ENCODE results near the gene COL15A1.

Gene COL15A1

DNA sequence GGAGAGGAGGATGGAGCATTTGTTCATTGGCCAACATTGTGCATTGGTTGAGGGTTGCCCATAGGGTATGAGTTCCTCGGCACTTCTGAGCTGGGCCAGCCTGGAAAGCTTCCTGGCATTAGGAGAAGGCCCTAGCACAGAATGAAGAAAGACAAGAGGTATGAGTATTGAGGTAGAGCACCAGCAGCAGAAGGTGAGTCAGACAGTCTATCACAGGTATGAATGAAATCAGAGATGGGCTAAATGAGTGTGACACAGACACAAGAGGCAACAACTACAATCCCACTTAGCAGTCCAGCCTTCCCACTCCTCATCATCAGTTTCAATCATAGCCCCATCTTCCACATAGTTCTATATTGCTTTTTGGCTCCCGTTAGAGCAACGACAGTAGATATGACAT is 135.8 kb downstream of the COL15A1 start:
- no peak for DNase-seq (ENCODE audit: extremely low read depth, low read depth)
- H3K4me3 ChIP-seq (replicated peaks; ENCODE audit: low read depth, low read length): no peak overlapping the region
- TF ChIP-seq, protein P1, sequence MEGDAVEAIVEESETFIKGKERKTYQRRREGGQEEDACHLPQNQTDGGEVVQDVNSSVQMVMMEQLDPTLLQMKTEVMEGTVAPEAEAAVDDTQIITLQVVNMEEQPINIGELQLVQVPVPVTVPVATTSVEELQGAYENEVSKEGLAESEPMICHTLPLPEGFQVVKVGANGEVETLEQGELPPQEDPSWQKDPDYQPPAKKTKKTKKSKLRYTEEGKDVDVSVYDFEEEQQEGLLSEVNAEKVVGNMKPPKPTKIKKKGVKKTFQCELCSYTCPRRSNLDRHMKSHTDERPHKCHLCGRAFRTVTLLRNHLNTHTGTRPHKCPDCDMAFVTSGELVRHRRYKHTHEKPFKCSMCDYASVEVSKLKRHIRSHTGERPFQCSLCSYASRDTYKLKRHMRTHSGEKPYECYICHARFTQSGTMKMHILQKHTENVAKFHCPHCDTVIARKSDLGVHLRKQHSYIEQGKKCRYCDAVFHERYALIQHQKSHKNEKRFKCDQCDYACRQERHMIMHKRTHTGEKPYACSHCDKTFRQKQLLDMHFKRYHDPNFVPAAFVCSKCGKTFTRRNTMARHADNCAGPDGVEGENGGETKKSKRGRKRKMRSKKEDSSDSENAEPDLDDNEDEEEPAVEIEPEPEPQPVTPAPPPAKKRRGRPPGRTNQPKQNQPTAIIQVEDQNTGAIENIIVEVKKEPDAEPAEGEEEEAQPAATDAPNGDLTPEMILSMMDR (IDR thresholded peaks at IDR 0.05; ENCODE audit: low read depth, low read length, missing control alignments): no peak

DNA sequence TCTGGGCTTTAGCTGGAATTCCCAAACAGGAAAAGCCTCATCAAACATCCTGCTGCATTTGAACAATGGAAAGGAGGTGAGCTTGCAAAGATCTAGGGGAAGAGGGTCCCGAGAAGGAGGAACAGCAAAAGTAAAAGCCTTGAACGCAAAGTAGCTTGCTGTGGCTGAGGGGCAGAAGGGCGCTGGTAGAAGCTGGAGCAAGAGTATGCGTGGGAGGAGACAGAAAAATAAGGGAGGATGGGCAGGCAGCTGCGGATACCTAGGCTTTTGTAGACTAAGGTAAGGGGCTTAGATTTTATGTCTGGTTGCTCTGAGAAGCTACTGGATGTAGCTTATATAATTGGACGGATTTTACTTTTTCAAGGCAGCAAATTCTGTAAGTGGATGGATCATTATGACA is 139.3 kb downstream of the COL15A1 start:
- TF ChIP-seq, protein P1 (IDR thresholded peaks at IDR 0.05; ENCODE audit: low read depth, low read length, missing control alignments): no peak
- no peak for DNase-seq (ENCODE audit: extremely low read depth, low read depth)
- H3K4me3 ChIP-seq (replicated peaks; ENCODE audit: low read depth, low read length): no peak overlapping the region

DNA sequence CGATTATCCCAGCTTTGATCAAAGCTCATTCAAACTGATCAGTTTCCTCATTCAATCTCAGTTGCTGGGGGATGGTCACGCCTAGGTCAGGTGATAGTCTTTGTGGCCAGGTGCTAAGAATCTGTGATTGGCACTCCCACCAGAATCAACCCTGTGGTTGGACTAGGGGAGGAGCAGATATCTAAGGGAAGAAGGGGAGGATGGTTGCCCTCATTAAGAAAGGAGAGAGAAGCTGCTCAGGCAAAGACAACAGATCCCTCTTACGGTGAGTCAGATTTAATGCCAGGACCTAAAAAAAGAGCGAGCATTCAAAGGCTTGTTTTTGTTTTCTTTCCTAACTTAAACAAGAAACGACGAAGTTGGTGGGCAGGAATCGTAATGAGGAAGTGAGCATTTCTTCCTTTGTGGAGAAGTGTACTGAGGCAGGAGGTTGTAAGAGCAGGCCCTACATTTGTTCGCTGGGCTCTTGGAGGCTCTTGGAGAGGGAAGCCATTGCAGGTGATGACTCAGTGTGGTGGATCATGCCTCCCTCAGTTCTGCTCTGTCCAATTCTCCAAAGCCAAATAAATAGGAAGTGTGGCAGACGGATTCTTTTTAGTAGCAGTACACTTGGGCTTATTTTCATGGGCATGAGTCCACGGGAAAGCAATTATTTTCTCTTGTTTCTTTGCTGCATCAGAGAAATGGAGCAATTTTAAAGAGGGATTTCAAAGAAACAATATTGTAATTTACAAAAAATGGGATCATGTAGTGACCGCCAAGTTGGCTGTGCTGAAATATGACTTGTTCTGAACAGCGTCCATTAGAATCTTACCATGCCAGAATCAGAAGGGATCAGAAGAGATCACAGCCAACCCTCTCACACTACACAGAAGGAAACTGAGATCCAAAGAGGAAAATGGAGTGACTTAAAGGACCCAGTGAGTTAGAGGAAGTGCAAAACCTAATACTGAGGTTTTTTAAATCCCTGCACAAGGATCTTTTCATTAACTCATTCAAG is 142.5 kb downstream of the COL15A1 start:
- no peak for DNase-seq (ENCODE audit: extremely low read depth, low read depth)
- TF ChIP-seq, protein P1 (IDR thresholded peaks at IDR 0.05; ENCODE audit: low read depth, low read length, missing control alignments): no peak
- no peak overlapping the region for H3K4me3 ChIP-seq (replicated peaks; ENCODE audit: low read depth, low read length)

DNA sequence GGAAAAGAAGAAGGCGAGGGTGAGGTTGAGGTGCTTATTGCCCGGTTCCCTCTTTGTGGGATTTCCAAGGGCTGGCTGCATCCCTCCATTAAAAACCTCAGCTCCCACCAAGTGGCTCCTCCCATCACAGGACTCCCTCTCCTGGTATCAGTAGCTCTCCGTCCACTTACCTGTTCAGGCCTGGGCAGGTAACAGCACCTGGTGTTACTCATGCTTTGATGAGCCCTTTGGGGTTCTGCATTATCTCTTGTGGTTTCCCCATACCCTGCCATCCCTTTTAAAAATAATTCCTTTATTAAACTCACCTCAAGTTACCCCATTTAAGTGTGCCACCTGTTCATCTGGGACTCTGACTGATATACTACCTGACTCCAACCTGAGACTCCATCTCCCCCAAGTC is 143.8 kb downstream of the COL15A1 start:
- DNase-seq (ENCODE audit: extremely low read depth, low read depth): no peak
- TF ChIP-seq, protein P1 (IDR thresholded peaks at IDR 0.05; ENCODE audit: low read depth, low read length, missing control alignments): no peak
- H3K4me3 ChIP-seq (replicated peaks; ENCODE audit: low read depth, low read length): no peak overlapping the region

DNA sequence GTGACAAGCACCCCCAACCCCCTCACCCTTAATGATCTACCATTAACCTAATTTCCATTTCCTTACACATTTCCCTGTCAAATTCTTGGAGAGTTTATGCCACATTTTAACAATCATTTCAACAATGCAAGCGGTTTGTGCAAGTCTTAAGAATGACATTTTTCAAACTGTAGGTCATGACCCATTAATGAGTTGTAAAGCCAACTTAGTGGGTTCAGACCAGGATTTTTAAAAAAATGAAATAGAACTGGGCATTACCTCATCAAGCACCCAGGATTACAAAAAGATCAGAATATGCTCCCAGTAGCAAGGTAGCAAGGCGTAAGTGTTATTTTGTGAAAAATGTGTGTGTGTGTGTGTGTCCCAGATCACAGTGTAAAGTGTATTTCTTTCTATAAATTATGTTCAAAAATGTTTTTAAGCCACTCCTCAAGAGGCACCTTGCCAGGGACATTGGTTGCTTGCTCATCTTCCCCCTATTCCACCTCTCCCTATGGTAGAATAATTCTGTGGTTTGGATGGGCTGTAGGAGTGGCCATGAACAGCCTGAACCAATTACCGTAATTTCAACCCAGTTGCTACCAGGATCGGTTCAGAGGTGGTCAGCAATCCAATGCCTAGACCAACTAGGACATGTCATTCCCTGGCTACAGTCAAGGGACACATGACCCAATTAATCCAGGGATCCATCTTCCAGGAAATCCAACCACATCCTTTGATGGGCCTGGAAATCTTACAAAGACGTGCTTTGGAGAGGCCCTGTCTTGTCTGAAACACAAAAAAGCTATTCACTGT is 146.8 kb downstream of the COL15A1 start:
- TF ChIP-seq, protein P1 (IDR thresholded peaks at IDR 0.05; ENCODE audit: low read depth, low read length, missing control alignments): no peak
- H3K4me3 ChIP-seq (replicated peaks; ENCODE audit: low read depth, low read length): no peak overlapping the region
- DNase-seq (ENCODE audit: extremely low read depth, low read depth): no peak

DNA sequence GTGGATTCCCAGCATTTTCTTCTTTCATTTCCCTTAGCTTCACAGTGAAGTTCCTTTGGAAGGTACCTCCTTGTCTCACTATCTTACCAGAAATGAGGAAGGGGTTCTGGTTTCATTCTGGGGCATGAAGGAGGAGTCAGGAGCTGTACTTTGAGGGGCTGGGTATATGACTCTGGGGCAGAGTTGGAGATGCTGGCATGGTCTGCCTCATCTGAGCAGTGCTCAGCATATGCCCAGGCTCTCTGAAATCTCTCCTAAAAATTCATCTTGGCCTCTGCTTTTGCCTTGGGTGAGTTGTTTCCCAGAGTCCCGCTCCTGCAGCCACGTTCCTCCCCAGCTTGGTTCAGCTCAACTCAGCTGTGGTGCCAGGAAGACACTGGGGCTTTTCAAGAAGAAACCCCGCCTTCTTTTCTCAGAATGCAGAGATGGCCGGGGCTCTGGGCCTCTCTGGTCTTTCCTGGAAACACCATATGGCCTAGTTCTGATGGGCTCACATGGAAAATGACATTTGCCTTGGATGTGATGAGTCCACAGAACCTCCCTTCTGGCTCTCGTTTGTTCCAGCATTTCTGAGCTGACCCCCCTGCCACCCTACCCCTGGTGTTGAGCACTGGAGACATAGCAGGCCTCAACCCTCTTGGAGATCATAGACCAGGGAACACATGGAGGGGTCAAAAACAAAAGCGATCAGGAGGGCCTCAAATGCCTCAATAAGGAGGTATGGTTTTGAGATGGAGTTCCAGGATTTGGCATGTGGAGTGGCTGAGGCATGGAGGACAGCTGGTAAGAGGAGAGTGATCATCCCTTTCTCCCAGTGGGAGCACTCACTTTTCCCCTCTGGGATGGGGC is 149.2 kb downstream of the COL15A1 start:
- no peak overlapping the region for H3K4me3 ChIP-seq (replicated peaks; ENCODE audit: low read depth, low read length)
- TF ChIP-seq, protein P1 (IDR thresholded peaks at IDR 0.05; ENCODE audit: low read depth, low read length, missing control alignments): no peak
- no peak for DNase-seq (ENCODE audit: extremely low read depth, low read depth)
